Endothelial cell of umbilical vein (primary cell): ENCODE results near the gene ANGPTL4. TPM values are rescaled to one million over a fixed set of nuclear protein-coding genes. Genes with fewer than 3 reads are reported as not detected.

Experiments
- BruUV-seq: library from RNA; stranded (reverse); fragments of 400-500 nt; replicated peaks from 2 replicates; lab custom pipeline; 2021; lab: Mats Ljungman, UMichigan
- CTCF ChIA-PET: fragments of 300-600, 350-600 bp; sonication (Branson Sonifier 250); formaldehyde crosslinking; loops from one replicate; lab custom pipeline; 2021; ENCODE audit warnings: antibody characterized with exemption, inconsistent platforms; lab: Charles Lee
- POLR2A ChIA-PET: fragments of 300-600, 350-600 bp; sonication (Branson Sonifier 250); formaldehyde crosslinking; loops from one replicate; lab custom pipeline; 2021; ENCODE audit warnings: antibody characterized with exemption, inconsistent platforms; lab: Charles Lee
- DNase-seq: peaks from one replicate; pipeline ENCODE4 v3.0.0-alpha.2; 2011; ENCODE audit warnings: low read depth, low spot score
- FAIRE-seq: peaks from 2 replicates; lab custom pipeline; 2011; peaks lifted over from hg19 to GRCh38; lab: Jason Lieb, UNC
- H2AFZ ChIP-seq: 2 replicates; pipeline ENCODE4 v1.6.0; 2012; ENCODE audit warnings: low read depth, low read length, control low read depth, inconsistent platforms
- H3K27ac ChIP-seq: 2 replicates; pipeline ENCODE4 v1.5.1; 2011; ENCODE audit warnings: low read depth, mild to moderate bottlenecking, control low read depth, low read length, moderate library complexity; ENCODE audit not compliant: insufficient read depth
- H3K27me3 ChIP-seq, 2 experiments: 2 replicates each; pipeline versions ENCODE4 v1.6.0 to v1.6.1; 2011; ENCODE audit warnings: low read length in 2 of 2, mixed read lengths in 1 of 2; ENCODE audit not compliant: control insufficient read depth in 2 of 2, insufficient read depth in 2 of 2
- H3K36me3 ChIP-seq, 2 experiments: 2 replicates in 1 of 2; 3 replicates in 1 of 2; pipeline ENCODE4 v1.5.1; 2011; ENCODE audit warnings: low read length in 2 of 2, mild to moderate bottlenecking in 1 of 2, moderate library complexity in 1 of 2; ENCODE audit not compliant: control insufficient read depth in 2 of 2, insufficient read depth in 2 of 2; ENCODE audit errors: extremely low read depth in 1 of 2
- H3K4me1 ChIP-seq: 3 replicates; pipeline ENCODE4 v1.5.1; 2011; ENCODE audit warnings: mild to moderate bottlenecking, low read length; ENCODE audit not compliant: control insufficient read depth, insufficient read depth; ENCODE audit errors: extremely low read depth
- H3K4me2 ChIP-seq: 2 replicates; pipeline ENCODE4 v1.6.1; 2011; ENCODE audit warnings: low read length, control low read depth, mixed read lengths; ENCODE audit not compliant: insufficient read depth
- H3K4me3 ChIP-seq, 3 experiments: fragments of 200-600 bp in 1 of 3; sonication (generic), shearing (Covaris generic) in 1 of 3; replicated peaks in 1 of 3; 2 replicates each; pipeline ENCODE4 v1.5.1; 2011 to 2016; ENCODE audit warnings: control low read depth in 3 of 3, low read length in 3 of 3, mild to moderate bottlenecking in 2 of 3, inconsistent platforms in 1 of 3, low read depth in 1 of 3, moderate library complexity in 1 of 3; ENCODE audit not compliant: insufficient read depth in 1 of 3
- H3K79me2 ChIP-seq: 2 replicates; pipeline ENCODE4 v1.6.0; 2012; ENCODE audit warnings: low read length, inconsistent platforms; ENCODE audit not compliant: control insufficient read depth, insufficient read depth
- H3K9ac ChIP-seq: replicated peaks from 2 replicates; pipeline ENCODE3; 2011; ENCODE audit warnings: low read length, control low read depth; ENCODE audit not compliant: insufficient read depth; ENCODE audit errors: extremely low read depth
- H3K9me1 ChIP-seq: replicated peaks from 3 replicates; pipeline ENCODE4 v1.6.0; 2011; ENCODE audit warnings: mild to moderate bottlenecking, low read length; ENCODE audit not compliant: control insufficient read depth, insufficient read depth; ENCODE audit errors: extremely low read depth
- H3K9me3 ChIP-seq: replicated peaks from 2 replicates; pipeline ENCODE4 v1.5.1; 2012; ENCODE audit warnings: low read length, inconsistent platforms; ENCODE audit not compliant: control insufficient read depth, insufficient read depth
- H4K20me1 ChIP-seq: replicated peaks from 2 replicates; pipeline ENCODE3; 2011; ENCODE audit warnings: mild to moderate bottlenecking, low read length; ENCODE audit not compliant: control insufficient read depth, insufficient read depth; ENCODE audit errors: extremely low read depth
- CTCF ChIP-seq, 2 donors: IDR thresholded peaks; 1 replicate in 1 of 2; 2 replicates in 1 of 2; pipeline ENCODE4 v1.5.1; 2011; ENCODE audit warnings: low read length in 2 of 2, mild to moderate bottlenecking in 2 of 2, moderate library complexity in 2 of 2, control low read depth in 1 of 2, inconsistent platforms in 1 of 2, low read depth in 1 of 2; ENCODE audit not compliant: insufficient read depth in 1 of 2; ENCODE audit errors: extremely low read depth in 1 of 2
- EZH2 ChIP-seq: IDR thresholded peaks from 2 replicates; pipeline ENCODE4 v1.6.1; 2012; ENCODE audit warnings: borderline replicate concordance, low read depth, mild to moderate bottlenecking, moderate library complexity, low read length, inconsistent platforms; ENCODE audit not compliant: severe bottlenecking
- FOS ChIP-seq: IDR thresholded peaks from 2 replicates; pipeline ENCODE4 v1.6.1; 2011; ENCODE audit warnings: mild to moderate bottlenecking, low read length, moderate library complexity, borderline replicate concordance; ENCODE audit not compliant: insufficient read depth
- GATA2 ChIP-seq: IDR thresholded peaks from 2 replicates; pipeline ENCODE4 v1.7.0; 2011; ENCODE audit warnings: low read depth, mild to moderate bottlenecking, moderate library complexity, mixed read lengths, low read length; ENCODE audit not compliant: insufficient read length, insufficient read depth
- JUN ChIP-seq: IDR thresholded peaks from 2 replicates; pipeline ENCODE4 v1.6.1; 2011; ENCODE audit warnings: borderline replicate concordance, low read depth; ENCODE audit not compliant: insufficient read length, insufficient read depth
- MAX ChIP-seq: IDR thresholded peaks from 2 replicates; pipeline ENCODE4 v1.6.1; 2011; ENCODE audit not compliant: insufficient read depth, insufficient read length
- MYC ChIP-seq: IDR thresholded peaks from one replicate; pipeline ENCODE4 v1.6.1; 2011; ENCODE audit warnings: mild to moderate bottlenecking, low read depth, low read length
- POLR2A ChIP-seq: IDR thresholded peaks from 2 replicates; pipeline ENCODE4 v1.6.1; 2012; ENCODE audit warnings: low read depth, mild to moderate bottlenecking, control low read depth, low read length
- POLR2AphosphoS5 ChIP-seq: IDR thresholded peaks from 2 replicates; pipeline ENCODE4 v1.6.1; 2012; ENCODE audit warnings: low read depth, mild to moderate bottlenecking, control low read depth, low read length, moderate library complexity; ENCODE audit not compliant: insufficient read depth
- dilution Hi-C: fragments of 300-500 bp; cut with MboI; formaldehyde crosslinking; loops from one replicate; pipeline ENCODE4 v1.15.0; 2019; ENCODE audit warnings: low sequenced_read_pairs; ENCODE audit not compliant: extremely low pct_ligation_motif_present
- intact Hi-C: fragments of 100-400 bp; cut with micrococcal nuclease; formaldehyde crosslinking; loops from one replicate; pipeline ENCODE4 v1.10.0; 2022
- polyA plus RNA-seq, 4 experiments: library from polyadenylated mRNA; depleted of rRNA in 3 of 4; stranded (reverse) in 3 of 4; unstranded in 1 of 4; fragments of >200 nt; gene quantifications; 2 replicates each; pipeline versions ENCODE4 v1.2.1 to v1.2.3, GENCODE V29; 2011 to 2012; ENCODE audit warnings: missing spikeins in 1 of 4
- total RNA-seq: library from RNA; stranded (reverse); gene quantifications from 2 replicates; pipeline ENCODE4 v1.2.3, GENCODE V29; 2021

Gene ANGPTL4
- total and polyA plus RNA-seq, 2 donors (not counting 3 experiments of a cell fraction or from before 2014, with no cell fraction given), result 3.9 to 14.1 TPM

DNA sequence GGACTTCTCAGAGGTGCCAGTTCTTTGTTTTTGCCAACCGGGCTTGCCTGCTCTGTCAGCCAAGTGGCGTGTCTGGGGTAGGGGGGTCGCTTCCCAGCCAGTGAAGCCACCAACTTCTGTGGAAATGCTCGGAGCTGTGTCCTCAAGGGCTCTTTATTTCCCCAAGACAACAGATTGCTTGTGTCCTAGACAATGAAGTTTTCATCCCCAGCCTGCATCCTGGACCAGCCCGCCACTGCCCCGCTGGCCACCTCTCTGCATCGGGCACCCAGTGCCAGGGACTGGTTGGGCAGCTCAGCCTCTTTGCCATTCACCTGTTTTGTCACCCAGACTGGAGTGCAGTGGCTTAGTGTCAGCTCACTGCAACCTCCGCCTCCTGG, 29.9 kb downstream of the ANGPTL4 start:
- Histone ChIP-seq H3K27me3 (no peaks in the 10 kb centered on the region), H3K4me2 (no peak overlapping the region), H3K4me3 (no peak overlapping the region), H2AFZ (no peak overlapping the region), H3K9ac (no peak overlapping the region), H3K9me1 (no peaks in the 10 kb centered on the region), H3K79me2 (peaks cover 61% of the 10 kb centered on the region), H3K27ac (peak overlapping the region; percentile 70), H4K20me1 (no peaks in the 10 kb centered on the region), H3K36me3 (no peaks in the 10 kb centered on the region), H3K4me1 (peaks cover 32% of the 10 kb centered on the region), H3K9me3 (no peaks in the 10 kb centered on the region)
- no TSS peak for BruUV-seq
- DNase-seq, result no peak
- no peak for FAIRE-seq
- POLR2A ChIA-PET, result no interaction called here
- CTCF ChIA-PET, result interaction anchor here (1.1 to 5.0 kb wide), 4 partner anchors 31 to 40 kb away, joined by 4 to 52 read pairs (median 24); no protein-coding TSS in a partner anchor
- intact Hi-C loops, result loop anchor here (1.0 kb wide), 1 partner anchor 30 kb away; no protein-coding TSS in a partner anchor
- dilution Hi-C loops, result no loop called here
- TF ChIP-seq MYC, result no peak
- TF ChIP-seq MAX, result no peak
- TF ChIP-seq POLR2A, result no peak
- TF ChIP-seq JUN, result no peak
- TF ChIP-seq POLR2AphosphoS5, result no peak
- no peak for TF ChIP-seq EZH2
- no peak for TF ChIP-seq CTCF (IDR thresholded peaks at IDR 0.05; ENCODE audit: extremely low read depth in 1 of 2, insufficient read depth in 1 of 2, low read depth in 1 of 2, low read length in 2 of 2)
- TF ChIP-seq GATA2, result no peak
- TF ChIP-seq FOS, result no peak
